Activated CD8-positive, alpha-beta T cell treated with anti-CD3 and anti-CD28 coated beads, Interleukin-2, amount 10 ng/mL, durations not matched to agents 7 days and 5 days (primary cell): ENCODE results near the gene HDAC9. TPM values are rescaled to one million over a fixed set of nuclear protein-coding genes. Genes with fewer than 3 reads are reported as not detected.

Experiments
- ATAC-seq: fragments of 150-1000 bp; cut with Tn5 transposase; one replicate; pipeline ENCODE4 v1.10.0; 2021; ENCODE audit warnings: moderate library complexity
- CTCF ChIA-PET: fragments of 350-600 bp; sonication (Branson Sonifier 250); formaldehyde crosslinking; loops from one replicate; lab custom pipeline; 2021; ENCODE audit warnings: antibody characterized with exemption; lab: Charles Lee
- POLR2A ChIA-PET: fragments of 350-600 bp; sonication (Branson Sonifier 250); formaldehyde crosslinking; loops from one replicate; lab custom pipeline; 2021; ENCODE audit warnings: antibody characterized with exemption; lab: Charles Lee
- DNase-seq: peaks from one replicate; pipeline ENCODE4 v3.0.0-alpha.2; 2020
- H3K27ac Mint-ChIP-seq: one replicate; pipeline ENCODE4 v1.8.0; 2021; ENCODE audit warnings: mild to moderate bottlenecking, mixed read lengths
- H3K27me3 Mint-ChIP-seq: one replicate; pipeline ENCODE4 v1.8.0; 2021; ENCODE audit warnings: low read depth, mixed read lengths
- H3K36me3 Mint-ChIP-seq: one replicate; pipeline ENCODE4 v1.8.0; 2021; ENCODE audit warnings: low read depth, mixed read lengths
- H3K4me1 Mint-ChIP-seq: one replicate; pipeline ENCODE4 v1.8.0; 2021; ENCODE audit warnings: low read depth, mixed read lengths
- H3K4me3 Mint-ChIP-seq: one replicate; pipeline ENCODE4 v1.8.0; 2021; ENCODE audit warnings: mild to moderate bottlenecking, mixed read lengths
- H3K9me3 Mint-ChIP-seq: one replicate; pipeline ENCODE4 v1.8.0; 2022; ENCODE audit warnings: mixed read lengths; ENCODE audit not compliant: insufficient read depth
- total RNA-seq, 2 experiments: library from RNA; stranded (reverse); gene quantifications; one replicate each; pipeline ENCODE4 v1.2.3, GENCODE V29; 2021

Gene HDAC9
- total RNA-seq, 2 experiments from 2014 or later = 0.92 to 1.4 TPM

GRCh38 chr7:18831943-18832342 lies 336.4 kb downstream of the HDAC9 start:
- DNase-seq = no peak
- CTCF ChIA-PET = no interaction called here
- Mint-ChIP-seq H3K36me3 (no peaks in the 10 kb centered on the region), H3K27me3 (no peaks in the 10 kb centered on the region), H3K27ac (no peak overlapping the region), H3K4me1 (no peaks in the 10 kb centered on the region), H3K4me3 (no peak overlapping the region), H3K9me3 (no peaks in the 10 kb centered on the region)
- POLR2A ChIA-PET = no interaction called here
- no peak for ATAC-seq

DNA sequence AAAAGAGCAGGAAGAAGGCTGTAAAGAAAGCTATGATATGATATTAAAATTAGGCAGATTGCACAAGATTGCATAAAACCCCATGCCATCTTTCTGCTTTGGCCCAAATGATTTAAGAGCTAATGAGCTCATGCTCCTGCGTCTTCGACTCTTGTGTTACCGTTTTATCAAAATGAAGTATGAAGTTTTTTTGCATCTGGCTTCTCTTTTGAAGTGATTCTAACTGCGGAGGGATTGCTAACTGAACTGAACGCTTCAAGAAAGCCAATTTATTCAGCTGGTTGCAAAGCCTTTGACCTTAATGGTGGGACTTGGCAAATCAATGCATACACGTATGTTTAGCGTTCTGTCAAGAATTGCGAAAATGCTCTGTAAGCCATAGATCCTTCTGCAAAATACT lies 339.0 kb downstream of the HDAC9 start:
- DNase-seq (no peak), ATAC-seq (no peak)
- H3K4me3 Mint-ChIP-seq = no peak overlapping the region
- H3K4me1 Mint-ChIP-seq = no peaks in the 10 kb centered on the region
- no peaks in the 10 kb centered on the region for H3K9me3 Mint-ChIP-seq
- H3K27me3 Mint-ChIP-seq = no peaks in the 10 kb centered on the region
- no peaks in the 10 kb centered on the region for H3K36me3 Mint-ChIP-seq
- ChIA-PET POLR2A (no interaction called here), CTCF (no interaction called here)
- H3K27ac Mint-ChIP-seq = no peak overlapping the region

- no peak overlapping the region for H3K4me3 Mint-ChIP-seq
- no peak overlapping the region for H3K27ac Mint-ChIP-seq
- H3K27me3 Mint-ChIP-seq = no peaks in the 10 kb centered on the region
- no peaks in the 10 kb centered on the region for H3K36me3 Mint-ChIP-seq
- ChIA-PET POLR2A (no interaction called here), CTCF (no interaction called here)
- DNase-seq (no peak), ATAC-seq (no peak)
- H3K4me1 Mint-ChIP-seq = no peaks in the 10 kb centered on the region
- no peaks in the 10 kb centered on the region for H3K9me3 Mint-ChIP-seq
These were observed 339.6 kb downstream of the HDAC9 start for GRCh38 chr7:18835001-18835690.

DNA sequence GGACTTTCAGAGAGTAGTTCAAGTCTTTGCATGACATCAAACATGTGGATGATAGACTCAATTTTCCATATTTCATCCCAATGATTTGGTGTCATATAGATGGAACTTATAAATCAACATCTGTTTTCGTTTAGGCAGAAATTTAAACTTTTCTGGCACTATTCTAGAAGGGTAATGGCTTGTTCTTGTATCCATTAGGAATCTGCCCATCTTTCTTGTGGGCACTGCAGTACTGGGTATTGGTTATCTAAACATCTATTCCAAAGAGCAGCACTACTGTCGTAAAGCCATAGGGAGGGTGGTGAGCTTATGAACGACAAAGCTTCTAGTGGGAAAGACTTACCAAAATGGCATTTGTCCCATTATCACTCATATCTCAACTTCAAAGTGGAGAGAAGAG lies 348.4 kb downstream of the HDAC9 start:
- POLR2A ChIA-PET = no interaction called here
- CTCF ChIA-PET = no interaction called here

GRCh38 chr7:18844735-18845134 lies 349.2 kb downstream of the HDAC9 start:
- ChIA-PET POLR2A (no interaction called here), CTCF (no interaction called here)
- ATAC-seq (no peak), DNase-seq (no peak)
- H3K4me1 Mint-ChIP-seq = no peaks in the 10 kb centered on the region
- H3K4me3 Mint-ChIP-seq = no peak overlapping the region
- no peaks in the 10 kb centered on the region for H3K27me3 Mint-ChIP-seq
- H3K36me3 Mint-ChIP-seq = no peaks in the 10 kb centered on the region
- no peaks in the 10 kb centered on the region for H3K9me3 Mint-ChIP-seq
- H3K27ac Mint-ChIP-seq = no peak overlapping the region

More for the DNA sequence above, 348.4 kb downstream of the HDAC9 start:
- no peak for ATAC-seq
- Mint-ChIP-seq H3K27ac (no peak overlapping the region), H3K4me3 (no peak overlapping the region), H3K27me3 (no peaks in the 10 kb centered on the region), H3K9me3 (no peaks in the 10 kb centered on the region), H3K36me3 (no peaks in the 10 kb centered on the region), H3K4me1 (no peaks in the 10 kb centered on the region)
- DNase-seq = no peak

DNA sequence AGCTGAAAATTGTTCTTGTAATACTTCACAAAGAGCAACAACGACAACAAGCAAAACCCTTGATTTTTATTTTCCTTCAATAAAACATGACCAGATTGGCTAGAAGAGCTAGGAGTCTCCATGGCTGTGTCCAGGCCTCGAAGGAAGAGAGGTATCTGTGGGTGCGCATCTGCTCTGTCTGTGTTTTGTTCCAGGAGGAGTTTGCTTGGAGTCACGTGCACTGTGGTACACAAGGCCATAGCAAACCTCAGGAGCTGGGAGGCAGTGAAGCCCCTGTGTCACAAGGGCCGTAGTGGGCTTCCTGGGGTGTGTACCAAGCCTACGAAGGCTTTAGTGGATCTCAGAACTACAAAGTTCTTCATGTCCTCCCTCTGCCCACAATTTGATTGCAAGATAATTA lies 350.2 kb downstream of the HDAC9 start:
- ChIA-PET CTCF (no interaction called here), POLR2A (no interaction called here)
- Mint-ChIP-seq H3K36me3 (no peaks in the 10 kb centered on the region), H3K27ac (no peak overlapping the region), H3K4me3 (no peak overlapping the region), H3K4me1 (no peaks in the 10 kb centered on the region), H3K27me3 (no peaks in the 10 kb centered on the region), H3K9me3 (no peaks in the 10 kb centered on the region)
- no peak for DNase-seq
- no peak for ATAC-seq

DNA sequence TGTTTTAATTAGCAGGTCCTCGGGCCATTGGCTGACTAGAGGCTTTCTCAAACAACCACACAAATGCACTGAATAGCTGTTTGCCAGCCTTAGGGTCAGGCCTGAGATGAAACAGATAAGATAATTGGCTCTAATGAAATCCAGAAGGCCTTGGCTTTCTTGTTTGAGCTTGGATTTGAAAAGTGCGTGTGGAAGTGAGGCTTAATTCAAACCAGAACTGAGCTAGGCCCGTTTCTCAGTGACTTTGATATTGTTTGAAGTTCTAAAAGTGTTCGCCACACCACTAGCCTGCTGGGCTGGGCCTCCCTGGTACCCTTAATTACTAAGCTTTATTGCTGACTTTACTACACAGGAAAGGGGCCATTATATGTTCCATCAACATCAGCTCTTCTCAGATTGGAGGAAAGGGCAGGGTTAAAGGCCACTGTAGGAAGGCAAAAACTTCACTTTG lies 351.2 kb downstream of the HDAC9 start:
- ATAC-seq (no peak), DNase-seq (no peak)
- ChIA-PET CTCF (no interaction called here), POLR2A (no interaction called here)
- no peaks in the 10 kb centered on the region for H3K9me3 Mint-ChIP-seq
- H3K27ac Mint-ChIP-seq = no peak overlapping the region
- no peaks in the 10 kb centered on the region for H3K4me1 Mint-ChIP-seq
- H3K4me3 Mint-ChIP-seq = no peak overlapping the region
- H3K27me3 Mint-ChIP-seq = no peaks in the 10 kb centered on the region
- no peaks in the 10 kb centered on the region for H3K36me3 Mint-ChIP-seq

DNA sequence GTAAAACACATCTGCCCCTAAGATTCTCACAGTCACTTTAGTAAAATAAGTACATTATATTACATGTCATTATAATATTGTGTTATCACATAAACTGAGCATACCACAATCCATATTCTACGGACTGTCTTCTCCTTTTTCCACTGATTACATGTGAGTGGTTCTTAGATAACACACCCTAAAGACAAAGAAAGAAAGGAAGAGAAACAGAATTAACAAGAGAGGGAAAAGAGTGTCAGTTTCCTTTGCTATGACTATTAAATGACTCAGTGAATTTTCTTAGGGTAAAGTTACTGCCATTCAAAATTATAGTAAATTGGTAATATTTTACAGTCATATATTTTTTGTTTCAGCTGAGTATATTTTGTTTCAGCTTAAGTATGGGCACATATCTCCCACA lies 353.6 kb downstream of the HDAC9 start:
- ATAC-seq (no peak), DNase-seq (no peak)
- CTCF ChIA-PET = no interaction called here
- Mint-ChIP-seq H3K27ac (no peak overlapping the region), H3K36me3 (no peaks in the 10 kb centered on the region), H3K9me3 (no peaks in the 10 kb centered on the region), H3K4me3 (no peak overlapping the region), H3K27me3 (no peaks in the 10 kb centered on the region), H3K4me1 (no peaks in the 10 kb centered on the region)
- POLR2A ChIA-PET = no interaction called here

DNA sequence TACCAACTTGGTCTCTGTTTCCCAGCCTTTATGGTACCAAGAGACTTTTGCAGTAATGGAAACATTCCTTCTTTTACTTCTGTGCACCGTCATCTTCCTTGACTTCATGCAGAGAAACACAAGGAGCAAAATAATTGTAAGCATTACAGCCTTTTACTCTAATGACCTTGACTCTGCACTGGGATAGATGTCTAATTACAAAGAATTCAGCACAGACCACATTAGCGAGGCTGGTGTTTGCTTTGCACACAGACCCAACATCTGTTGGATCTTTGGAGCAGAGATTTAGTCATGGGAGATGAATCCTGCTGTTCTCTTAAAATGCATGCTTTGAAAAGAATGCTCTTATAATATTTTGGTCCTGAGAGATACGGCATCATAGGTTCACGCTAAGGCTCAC lies 360.2 kb downstream of the HDAC9 start:
- no peak for DNase-seq
- H3K4me1 Mint-ChIP-seq = no peaks in the 10 kb centered on the region
- peaks cover 3% of the 10 kb centered on the region for H3K9me3 Mint-ChIP-seq
- H3K4me3 Mint-ChIP-seq = no peak overlapping the region
- H3K27me3 Mint-ChIP-seq = no peaks in the 10 kb centered on the region
- POLR2A ChIA-PET = no interaction called here
- H3K27ac Mint-ChIP-seq = no peak overlapping the region
- no peaks in the 10 kb centered on the region for H3K36me3 Mint-ChIP-seq
- CTCF ChIA-PET = no interaction called here
- no peak for ATAC-seq

GRCh38 chr7:18858232-18858631 lies 362.7 kb downstream of the HDAC9 start:
- Mint-ChIP-seq H3K4me1 (no peaks in the 10 kb centered on the region), H3K36me3 (no peaks in the 10 kb centered on the region), H3K9me3 (peaks cover 6% of the 10 kb centered on the region), H3K27me3 (no peaks in the 10 kb centered on the region), H3K4me3 (no peak overlapping the region), H3K27ac (no peak overlapping the region)
- ChIA-PET CTCF (no interaction called here), POLR2A (no interaction called here)
- ATAC-seq = no peak
- DNase-seq = no peak

GRCh38 chr7:18859318-18859717 lies 363.8 kb downstream of the HDAC9 start:
- ChIA-PET CTCF (no interaction called here), POLR2A (no interaction called here)
- Mint-ChIP-seq H3K36me3 (no peaks in the 10 kb centered on the region), H3K9me3 (peaks cover 6% of the 10 kb centered on the region), H3K4me3 (no peak overlapping the region), H3K27ac (no peak overlapping the region), H3K27me3 (no peaks in the 10 kb centered on the region), H3K4me1 (no peaks in the 10 kb centered on the region)
- DNase-seq (no peak), ATAC-seq (no peak)

DNA sequence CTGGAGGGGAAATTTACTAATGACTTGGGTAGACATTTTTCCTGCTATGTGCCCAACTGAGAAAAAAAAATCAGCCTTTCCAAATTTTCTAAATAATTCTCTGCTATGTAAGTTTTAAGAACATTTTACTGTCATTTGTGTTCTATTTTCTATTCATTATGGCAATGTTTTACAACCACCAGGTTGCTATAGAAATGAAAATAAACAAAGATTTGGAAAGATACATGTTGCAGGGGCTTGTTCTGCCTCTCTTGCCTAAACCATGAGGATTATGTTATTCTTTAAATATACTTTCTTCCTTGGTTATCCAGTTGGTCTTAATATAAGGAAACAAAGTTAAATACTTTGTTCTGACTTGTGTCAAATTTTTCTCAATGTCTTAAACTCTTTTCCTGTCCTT lies 364.7 kb downstream of the HDAC9 start:
- no peaks in the 10 kb centered on the region for H3K4me1 Mint-ChIP-seq
- no peak overlapping the region for H3K27ac Mint-ChIP-seq
- H3K9me3 Mint-ChIP-seq = peaks cover 6% of the 10 kb centered on the region
- H3K27me3 Mint-ChIP-seq = no peaks in the 10 kb centered on the region
- no peak for DNase-seq
- H3K4me3 Mint-ChIP-seq = no peak overlapping the region
- ChIA-PET POLR2A (no interaction called here), CTCF (no interaction called here)
- H3K36me3 Mint-ChIP-seq = no peaks in the 10 kb centered on the region
- ATAC-seq = no peak
